ENCODE measurements around the gene IFNAR2.

IFNAR2 gene

DNA sequence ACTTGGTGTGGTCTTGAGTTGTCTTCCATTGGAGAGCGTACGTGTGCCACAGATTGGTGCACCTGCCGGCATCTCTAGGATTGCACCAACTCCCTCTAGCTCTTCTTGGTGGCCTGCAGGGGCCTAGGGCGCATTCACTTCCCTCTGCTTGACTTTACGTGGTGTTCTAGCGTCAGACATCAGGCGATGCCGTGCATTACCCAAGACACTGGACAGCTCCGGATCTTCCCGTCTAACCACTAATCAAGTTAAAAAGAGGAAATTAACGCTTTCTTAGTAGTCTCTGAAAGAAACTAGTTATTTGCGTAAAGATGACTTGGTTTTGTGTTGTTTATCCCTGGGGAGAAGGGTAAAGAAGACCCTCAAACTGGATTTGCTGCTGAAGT, 35.9 kb downstream of the IFNAR2 start:
- in situ Hi-C loops (cut with MboI; ENCODE audit: low sequenced_read_pairs), result loop anchor here (10.0 kb wide), 1 partner anchor 61 kb away; no protein-coding TSS in a partner anchor

DNA sequence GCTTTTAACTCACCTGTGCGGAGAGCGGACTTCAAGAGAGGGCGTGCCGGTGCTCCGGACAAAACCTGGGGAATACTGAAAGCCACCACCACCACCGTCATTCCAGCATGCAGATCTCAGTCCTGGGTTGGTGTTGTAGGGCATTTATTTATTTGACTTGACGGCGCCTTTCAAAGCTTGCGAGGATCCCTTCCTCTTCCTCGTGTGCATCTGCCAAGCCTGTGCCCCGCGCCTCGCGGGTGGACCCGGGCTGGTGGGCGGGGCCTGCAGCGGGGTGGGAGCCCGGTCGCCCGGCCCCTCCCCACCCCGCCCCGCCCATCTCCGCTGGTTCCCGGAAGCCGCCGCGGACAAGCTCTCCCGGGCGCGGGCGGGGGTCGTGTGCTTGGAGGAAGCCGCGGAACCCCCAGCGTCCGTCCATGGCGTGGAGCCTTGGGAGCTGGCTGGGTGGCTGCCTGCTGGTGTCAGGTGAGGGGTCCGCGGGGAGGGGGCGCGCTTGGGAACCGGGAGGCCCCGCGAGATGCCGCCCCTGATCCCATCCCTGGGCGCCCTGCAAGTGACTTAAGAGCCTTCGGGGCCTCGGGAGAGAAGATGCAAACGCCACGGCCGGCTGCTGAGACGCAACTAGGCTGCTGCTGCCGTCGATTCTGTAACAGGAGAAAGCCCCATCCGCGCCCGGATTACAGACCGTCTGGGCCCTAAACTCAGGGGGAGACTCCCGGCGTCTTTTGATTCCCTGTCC, 36.5 kb downstream of the IFNAR2 start, which contains the start of gene IL10RB:
IL10RB (plus strand) TSS at position 318 of the 739 bp plus-strand sequence; CDS start at position 417, 99 bp downstream.
- in situ Hi-C loops (cut with MboI; ENCODE audit: low sequenced_read_pairs), result loop anchor here (10.0 kb wide), 1 partner anchor 61 kb away; no protein-coding TSS in a partner anchor

DNA sequence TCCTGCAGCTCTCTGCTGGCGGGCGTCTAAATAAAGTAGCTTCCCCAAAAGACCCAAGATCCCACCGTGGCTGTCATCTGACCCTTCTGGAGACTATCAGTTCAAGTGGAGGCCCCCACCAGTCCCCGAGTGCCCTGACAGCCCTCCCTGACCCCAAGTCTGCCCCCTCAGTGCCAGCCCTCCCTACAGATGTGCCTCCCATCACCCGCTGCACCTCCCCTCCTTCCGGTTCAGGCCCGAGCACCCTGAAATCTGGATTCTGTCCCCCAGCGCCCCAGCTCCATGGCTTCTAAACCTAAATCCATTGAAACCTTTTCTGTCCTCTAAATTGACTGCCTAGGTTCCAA, 37.0 kb downstream of the IFNAR2 start:
- in situ Hi-C loops (cut with MboI; ENCODE audit: low sequenced_read_pairs), result loop anchor here (10.0 kb wide), 1 partner anchor 62 kb away; no protein-coding TSS in a partner anchor

DNA sequence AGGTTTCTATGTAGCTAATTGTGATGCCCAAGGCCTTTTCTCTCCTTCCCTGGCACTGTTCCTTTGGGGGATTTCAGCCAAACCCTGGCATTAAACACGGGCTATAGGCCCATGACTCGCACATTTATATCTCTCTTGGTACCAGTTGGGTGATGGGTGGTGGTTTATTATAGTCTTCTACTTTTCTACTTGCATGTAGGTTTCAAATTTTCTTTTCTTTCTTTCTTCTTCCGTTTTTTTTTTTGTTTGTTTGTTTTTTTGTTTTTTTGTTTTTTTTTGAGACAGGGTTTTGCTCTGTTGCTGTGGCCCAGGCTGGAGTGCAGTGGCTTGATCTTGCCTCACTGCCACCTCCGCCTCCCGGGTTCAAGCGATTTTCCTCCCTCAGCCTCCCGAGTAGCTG, 37.5 kb downstream of the IFNAR2 start:
- in situ Hi-C loops (cut with MboI; ENCODE audit: low sequenced_read_pairs), result loop anchor here (10.0 kb wide), 1 partner anchor 62 kb away; no protein-coding TSS in a partner anchor

DNA sequence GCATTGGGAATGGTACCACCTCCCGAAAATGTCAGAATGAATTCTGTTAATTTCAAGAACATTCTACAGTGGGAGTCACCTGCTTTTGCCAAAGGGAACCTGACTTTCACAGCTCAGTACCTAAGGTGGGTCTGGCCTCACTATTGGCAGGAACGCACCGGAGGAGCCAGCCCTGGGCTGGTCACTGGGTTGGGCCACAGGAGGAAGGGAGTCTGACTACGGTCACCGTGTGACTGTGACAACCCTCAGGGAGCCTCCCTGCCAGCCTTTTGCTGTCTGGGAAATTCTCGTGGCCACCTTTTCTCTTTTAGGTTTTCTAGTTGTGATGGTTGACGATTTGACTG, 38.6 kb downstream of the IFNAR2 start:
- in situ Hi-C loops (cut with MboI; ENCODE audit: low sequenced_read_pairs), result loop anchor here (10.0 kb wide), 1 partner anchor 64 kb away; no protein-coding TSS in a partner anchor

DNA sequence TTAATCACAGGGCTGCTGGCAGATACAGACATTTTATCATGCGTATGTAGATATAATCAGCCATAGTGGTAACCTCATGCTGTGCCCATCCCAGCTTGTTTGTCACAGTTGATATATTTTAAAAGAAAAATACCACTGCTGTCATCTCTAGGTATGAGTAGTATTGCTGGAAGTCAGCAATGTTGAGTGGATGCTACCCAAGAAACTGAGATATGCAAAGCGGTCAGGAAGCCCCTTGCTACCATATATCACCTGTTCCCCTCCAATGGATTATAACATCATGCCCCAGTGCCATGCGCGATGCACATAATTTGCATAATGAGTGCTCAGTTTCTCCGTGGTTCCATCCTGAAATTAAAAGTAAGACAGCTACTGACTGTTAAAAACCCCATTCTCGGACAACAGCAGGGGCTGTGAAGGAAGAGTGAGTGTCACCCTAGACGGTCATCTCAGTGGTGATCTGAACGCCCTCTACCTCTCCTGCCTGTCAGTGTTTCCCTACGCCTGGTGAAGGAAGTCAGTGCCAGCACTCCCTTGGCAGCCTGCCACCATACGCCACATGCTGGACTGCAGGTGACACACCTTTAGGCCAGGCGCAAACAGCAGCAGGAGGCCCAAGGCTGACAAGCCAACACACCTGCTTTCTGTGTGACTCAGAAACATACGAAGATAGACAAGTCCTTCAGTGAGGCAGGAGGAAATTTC, 39.2 kb downstream of the IFNAR2 start:
- in situ Hi-C loops (cut with MboI; ENCODE audit: low sequenced_read_pairs), result loop anchor here (10.0 kb wide), 1 partner anchor 64 kb away; no protein-coding TSS in a partner anchor

DNA sequence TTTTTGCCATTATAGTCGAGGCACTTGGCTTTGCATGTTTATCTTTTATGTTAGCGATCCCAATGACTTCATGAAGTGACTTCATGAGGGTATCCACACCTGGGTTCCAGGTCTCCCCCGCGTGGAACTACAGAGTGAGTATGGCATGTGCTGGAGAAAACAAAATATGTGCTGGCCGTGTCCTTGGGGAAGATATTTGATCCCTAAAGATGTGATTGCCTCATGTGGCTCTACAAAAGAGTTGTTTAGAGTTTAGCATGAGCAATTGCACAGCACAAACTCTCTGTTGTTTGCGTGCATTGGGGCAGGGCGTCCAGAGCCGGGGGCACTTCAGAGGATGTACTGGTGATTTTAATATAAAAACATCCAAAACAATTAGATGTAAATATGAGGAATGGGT, 41.2 kb downstream of the IFNAR2 start:
- in situ Hi-C loops (cut with MboI; ENCODE audit: low sequenced_read_pairs), result no loop called here

DNA sequence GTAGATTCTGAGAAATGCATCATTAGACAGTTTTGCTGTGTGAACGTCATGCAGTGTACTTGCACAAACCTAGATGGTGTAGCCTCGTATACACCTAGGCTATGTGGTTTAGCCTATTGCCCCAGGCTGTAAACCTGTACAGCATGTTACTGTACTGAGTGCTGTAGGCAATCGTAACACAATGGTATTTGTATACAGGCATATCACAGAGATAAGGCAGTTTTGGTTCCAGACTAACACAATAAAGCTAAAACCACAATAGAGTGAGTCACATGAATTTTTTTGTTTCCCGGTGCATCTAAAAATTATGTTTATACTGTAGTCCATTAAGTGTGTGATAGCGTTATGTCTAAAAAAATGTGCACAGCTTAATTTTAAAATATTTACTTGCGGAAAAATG, 43.3 kb downstream of the IFNAR2 start:
- in situ Hi-C loops (cut with MboI; ENCODE audit: low sequenced_read_pairs), result no loop called here

DNA sequence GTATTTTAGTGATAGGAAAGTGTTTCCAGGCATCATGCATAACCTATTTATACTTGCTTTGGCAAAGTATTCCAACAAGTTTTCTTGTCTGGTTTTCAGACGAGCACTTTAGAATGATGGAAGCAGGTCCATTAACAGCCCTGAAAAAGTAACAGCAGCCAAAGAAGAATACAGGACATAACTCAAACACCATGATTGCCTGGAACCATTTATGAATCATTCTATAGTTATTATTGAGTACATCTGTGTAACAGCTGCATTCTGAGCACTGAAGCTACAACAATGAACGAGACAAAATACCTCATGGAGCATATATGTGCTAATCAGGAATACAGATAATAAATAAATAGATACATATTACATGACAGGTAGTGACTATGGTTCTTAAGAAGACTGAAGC, 49.0 kb downstream of the IFNAR2 start:
- in situ Hi-C loops (cut with MboI; ENCODE audit: low sequenced_read_pairs), result no loop called here

DNA sequence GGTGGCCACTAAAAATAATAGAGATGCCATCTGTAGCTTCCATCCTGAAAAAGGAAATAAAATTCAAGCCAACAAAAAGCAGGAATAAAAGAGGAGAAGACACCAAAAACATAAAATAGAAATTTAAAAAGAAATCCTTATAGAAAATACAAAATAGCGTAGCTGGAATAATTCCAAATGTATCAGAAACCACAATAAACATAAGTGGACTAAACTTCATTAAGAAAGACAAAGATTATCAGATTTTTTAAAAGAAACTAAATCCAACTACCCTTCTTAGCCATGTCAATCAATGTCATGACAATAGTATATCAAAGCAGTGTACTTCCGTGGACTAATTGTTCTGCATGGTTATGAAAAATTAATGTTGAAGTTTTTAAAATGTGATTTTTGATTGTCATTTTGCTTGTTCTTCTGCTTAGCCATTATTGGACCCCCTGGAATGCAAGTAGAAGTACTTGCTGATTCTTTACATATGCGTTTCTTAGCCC, 49.6 kb downstream of the IFNAR2 start:
- in situ Hi-C loops (cut with MboI; ENCODE audit: low sequenced_read_pairs), result no loop called here

Data from HL-60/S4 treated with retinoic acid at 250 ng/mL for 4 days and 3 days (cell line).